Endothelial cell of umbilical vein (primary cell): ENCODE measurements around the gene PLS1. TPM values are rescaled to one million over a fixed set of nuclear protein-coding genes. Genes with fewer than 3 reads are reported as not detected.

ENCODE experiments used
- BruUV-seq: library from RNA; stranded (reverse); fragments of 400-500 nt; replicated peaks from 2 replicates; lab custom pipeline; 2021; lab: Mats Ljungman, UMichigan
- CTCF ChIA-PET: fragments of 300-600, 350-600 bp; sonication (Branson Sonifier 250); formaldehyde crosslinking; loops from one replicate; lab custom pipeline; 2021; ENCODE audit warnings: antibody characterized with exemption, inconsistent platforms; lab: Charles Lee
- POLR2A ChIA-PET: fragments of 300-600, 350-600 bp; sonication (Branson Sonifier 250); formaldehyde crosslinking; loops from one replicate; lab custom pipeline; 2021; ENCODE audit warnings: antibody characterized with exemption, inconsistent platforms; lab: Charles Lee
- DNase-seq: peaks from one replicate; pipeline ENCODE4 v3.0.0-alpha.2; 2011; ENCODE audit warnings: low read depth, low spot score
- FAIRE-seq: peaks from 2 replicates; lab custom pipeline; 2011; peaks lifted over from hg19 to GRCh38; lab: Jason Lieb, UNC
- H2AFZ ChIP-seq: 2 replicates; pipeline ENCODE4 v1.6.0; 2012; ENCODE audit warnings: low read depth, low read length, control low read depth, inconsistent platforms
- H3K27ac ChIP-seq: 2 replicates; pipeline ENCODE4 v1.5.1; 2011; ENCODE audit warnings: low read depth, mild to moderate bottlenecking, control low read depth, low read length, moderate library complexity; ENCODE audit not compliant: insufficient read depth
- H3K27me3 ChIP-seq, 2 experiments: 2 replicates each; pipeline versions ENCODE4 v1.6.0 to v1.6.1; 2011; ENCODE audit warnings: low read length in 2 of 2, mixed read lengths in 1 of 2; ENCODE audit not compliant: control insufficient read depth in 2 of 2, insufficient read depth in 2 of 2
- H3K36me3 ChIP-seq, 2 experiments: 2 replicates in 1 of 2; 3 replicates in 1 of 2; pipeline ENCODE4 v1.5.1; 2011; ENCODE audit warnings: low read length in 2 of 2, mild to moderate bottlenecking in 1 of 2, moderate library complexity in 1 of 2; ENCODE audit not compliant: control insufficient read depth in 2 of 2, insufficient read depth in 2 of 2; ENCODE audit errors: extremely low read depth in 1 of 2
- H3K4me1 ChIP-seq: 3 replicates; pipeline ENCODE4 v1.5.1; 2011; ENCODE audit warnings: mild to moderate bottlenecking, low read length; ENCODE audit not compliant: control insufficient read depth, insufficient read depth; ENCODE audit errors: extremely low read depth
- H3K4me2 ChIP-seq: 2 replicates; pipeline ENCODE4 v1.6.1; 2011; ENCODE audit warnings: low read length, control low read depth, mixed read lengths; ENCODE audit not compliant: insufficient read depth
- H3K4me3 ChIP-seq, 3 experiments: fragments of 200-600 bp in 1 of 3; sonication (generic), shearing (Covaris generic) in 1 of 3; replicated peaks in 1 of 3; 2 replicates each; pipeline ENCODE4 v1.5.1; 2011 to 2016; ENCODE audit warnings: control low read depth in 3 of 3, low read length in 3 of 3, mild to moderate bottlenecking in 2 of 3, inconsistent platforms in 1 of 3, low read depth in 1 of 3, moderate library complexity in 1 of 3; ENCODE audit not compliant: insufficient read depth in 1 of 3
- H3K79me2 ChIP-seq: 2 replicates; pipeline ENCODE4 v1.6.0; 2012; ENCODE audit warnings: low read length, inconsistent platforms; ENCODE audit not compliant: control insufficient read depth, insufficient read depth
- H3K9ac ChIP-seq: replicated peaks from 2 replicates; pipeline ENCODE3; 2011; ENCODE audit warnings: low read length, control low read depth; ENCODE audit not compliant: insufficient read depth; ENCODE audit errors: extremely low read depth
- H3K9me1 ChIP-seq: replicated peaks from 3 replicates; pipeline ENCODE4 v1.6.0; 2011; ENCODE audit warnings: mild to moderate bottlenecking, low read length; ENCODE audit not compliant: control insufficient read depth, insufficient read depth; ENCODE audit errors: extremely low read depth
- H3K9me3 ChIP-seq: replicated peaks from 2 replicates; pipeline ENCODE4 v1.5.1; 2012; ENCODE audit warnings: low read length, inconsistent platforms; ENCODE audit not compliant: control insufficient read depth, insufficient read depth
- H4K20me1 ChIP-seq: replicated peaks from 2 replicates; pipeline ENCODE3; 2011; ENCODE audit warnings: mild to moderate bottlenecking, low read length; ENCODE audit not compliant: control insufficient read depth, insufficient read depth; ENCODE audit errors: extremely low read depth
- CTCF ChIP-seq, 2 donors: IDR thresholded peaks; 1 replicate in 1 of 2; 2 replicates in 1 of 2; pipeline ENCODE4 v1.5.1; 2011; ENCODE audit warnings: low read length in 2 of 2, mild to moderate bottlenecking in 2 of 2, moderate library complexity in 2 of 2, control low read depth in 1 of 2, inconsistent platforms in 1 of 2, low read depth in 1 of 2; ENCODE audit not compliant: insufficient read depth in 1 of 2; ENCODE audit errors: extremely low read depth in 1 of 2
- EZH2 ChIP-seq: IDR thresholded peaks from 2 replicates; pipeline ENCODE4 v1.6.1; 2012; ENCODE audit warnings: borderline replicate concordance, low read depth, mild to moderate bottlenecking, moderate library complexity, low read length, inconsistent platforms; ENCODE audit not compliant: severe bottlenecking
- FOS ChIP-seq: IDR thresholded peaks from 2 replicates; pipeline ENCODE4 v1.6.1; 2011; ENCODE audit warnings: mild to moderate bottlenecking, low read length, moderate library complexity, borderline replicate concordance; ENCODE audit not compliant: insufficient read depth
- GATA2 ChIP-seq: IDR thresholded peaks from 2 replicates; pipeline ENCODE4 v1.7.0; 2011; ENCODE audit warnings: low read depth, mild to moderate bottlenecking, moderate library complexity, mixed read lengths, low read length; ENCODE audit not compliant: insufficient read length, insufficient read depth
- JUN ChIP-seq: IDR thresholded peaks from 2 replicates; pipeline ENCODE4 v1.6.1; 2011; ENCODE audit warnings: borderline replicate concordance, low read depth; ENCODE audit not compliant: insufficient read length, insufficient read depth
- MAX ChIP-seq: IDR thresholded peaks from 2 replicates; pipeline ENCODE4 v1.6.1; 2011; ENCODE audit not compliant: insufficient read depth, insufficient read length
- MYC ChIP-seq: IDR thresholded peaks from one replicate; pipeline ENCODE4 v1.6.1; 2011; ENCODE audit warnings: mild to moderate bottlenecking, low read depth, low read length
- POLR2A ChIP-seq: IDR thresholded peaks from 2 replicates; pipeline ENCODE4 v1.6.1; 2012; ENCODE audit warnings: low read depth, mild to moderate bottlenecking, control low read depth, low read length
- POLR2AphosphoS5 ChIP-seq: IDR thresholded peaks from 2 replicates; pipeline ENCODE4 v1.6.1; 2012; ENCODE audit warnings: low read depth, mild to moderate bottlenecking, control low read depth, low read length, moderate library complexity; ENCODE audit not compliant: insufficient read depth
- dilution Hi-C: fragments of 300-500 bp; cut with MboI; formaldehyde crosslinking; loops from one replicate; pipeline ENCODE4 v1.15.0; 2019; ENCODE audit warnings: low sequenced_read_pairs; ENCODE audit not compliant: extremely low pct_ligation_motif_present
- intact Hi-C: fragments of 100-400 bp; cut with micrococcal nuclease; formaldehyde crosslinking; loops from one replicate; pipeline ENCODE4 v1.10.0; 2022
- polyA plus RNA-seq, 4 experiments: library from polyadenylated mRNA; depleted of rRNA in 3 of 4; stranded (reverse) in 3 of 4; unstranded in 1 of 4; fragments of >200 nt; gene quantifications; 2 replicates each; pipeline versions ENCODE4 v1.2.1 to v1.2.3, GENCODE V29; 2011 to 2012; ENCODE audit warnings: missing spikeins in 1 of 4
- total RNA-seq: library from RNA; stranded (reverse); gene quantifications from 2 replicates; pipeline ENCODE4 v1.2.3, GENCODE V29; 2021

The PLS1 gene
- total and polyA plus RNA-seq, 2 donors (not counting 3 experiments of a cell fraction or from before 2014, with no cell fraction given) = 0.59 to 1.3 TPM

- H3K9me1 ChIP-seq = no peaks in the 10 kb centered on the region
- no peak overlapping the region for H3K4me2 ChIP-seq
- ChIA-PET CTCF (interaction anchor here (1.2 to 1.4 kb wide), 3 partner anchors 38 to 122 kb away, joined by 3 to 5 read pairs (median 3); no protein-coding TSS in a partner anchor), POLR2A (no interaction called here)
- FAIRE-seq = no peak
- BruUV-seq = no TSS peak
- H4K20me1 ChIP-seq = no peaks in the 10 kb centered on the region
- no peaks in the 10 kb centered on the region for H3K9me3 ChIP-seq
- no peaks in the 10 kb centered on the region for H3K79me2 ChIP-seq
- H3K27ac ChIP-seq = no peak overlapping the region
- H3K27me3 ChIP-seq = no peaks in the 10 kb centered on the region
- no peak overlapping the region for H3K9ac ChIP-seq
- H2AFZ ChIP-seq = no peak overlapping the region
- H3K36me3 ChIP-seq = no peaks in the 10 kb centered on the region
- TF ChIP-seq MYC (no peak), POLR2AphosphoS5 (no peak), GATA2 (no peak), MAX (no peak), FOS (no peak), EZH2 (no peak), POLR2A (no peak), JUN (no peak), CTCF (IDR thresholded peaks at IDR 0.05; ENCODE audit: extremely low read depth in 1 of 2, insufficient read depth in 1 of 2, low read depth in 1 of 2, low read length in 2 of 2) (no peak)
- H3K4me3 ChIP-seq = no peak overlapping the region
- intact Hi-C loops (no loop called here), dilution Hi-C loops (no loop called here)
- H3K4me1 ChIP-seq = no peaks in the 10 kb centered on the region
- no peak for DNase-seq
Measured at GRCh38 chr3:142706321-142707127, 110.3 kb downstream of the PLS1 start.
